SK-N-SH (cell line): Measurements from ENCODE around the gene SENP1. TPM values are rescaled to one million over a fixed set of nuclear protein-coding genes. Genes with fewer than 3 reads are reported as not detected.

Source experiments
- CTCF ChIA-PET: fragments of 300-600, 350-600 bp; formaldehyde crosslinking; extraction: SDS; loops from one replicate; lab custom pipeline; 2021; lab: Yijun Ruan, JAX
- POLR2A ChIA-PET: fragments of 350-600 bp; sonication (Branson Sonifier 250); formaldehyde crosslinking; extraction: SDS; loops from one replicate; lab custom pipeline; 2020; ENCODE audit warnings: antibody characterized with exemption, inconsistent platforms; lab: Yijun Ruan, JAX
- DNase-seq: peaks from one replicate; pipeline ENCODE4 v3.0.0; 2012
- H2AFZ ChIP-seq: fragments of 200-600 bp; sonication (generic); 2 replicates; pipeline ENCODE4 v1.8.1; 2016; ENCODE audit warnings: antibody characterized with exemption, mild to moderate bottlenecking, low read depth
- H3F3A ChIP-seq: fragments of 200-600 bp; sonication (generic); replicated peaks from 2 replicates; pipeline ENCODE3; 2016; ENCODE audit warnings: antibody characterized with exemption, mild to moderate bottlenecking; ENCODE audit not compliant: insufficient read depth
- H3K27ac ChIP-seq, 2 experiments: fragments of 200-500 bp in 1 of 2; fragments of 200-600 bp in 1 of 2; sonication (Bioruptor generic) in 1 of 2; sonication (generic), shearing (Covaris generic) in 1 of 2; 2 replicates each; pipeline versions ENCODE4 v1.5.1 to v1.6.1; 2014 to 2016; ENCODE audit warnings: low read depth in 2 of 2, inconsistent platforms in 1 of 2, low read length in 1 of 2, mild to moderate bottlenecking in 1 of 2, mixed read lengths in 1 of 2
- H3K27me3 ChIP-seq: fragments of 200-600 bp; sonication (generic), shearing (Covaris generic); 2 replicates; pipeline ENCODE4 v1.6.1; 2016; ENCODE audit warnings: mixed run types; ENCODE audit not compliant: insufficient read depth
- H3K36me3 ChIP-seq, 2 experiments: fragments of 200-500 bp in 1 of 2; fragments of 200-600 bp in 1 of 2; sonication (Bioruptor generic) in 1 of 2; sonication (generic) in 1 of 2; replicated peaks in 1 of 2; 2 replicates each; pipeline versions ENCODE3 to v1.5.1; 2014 to 2016; ENCODE audit warnings: low read length in 1 of 2, mild to moderate bottlenecking in 1 of 2; ENCODE audit not compliant: insufficient read depth in 2 of 2, control insufficient read depth in 1 of 2
- H3K4me1 ChIP-seq, 2 experiments: fragments of 200-500 bp in 1 of 2; fragments of 200-600 bp in 1 of 2; sonication (Bioruptor generic) in 1 of 2; sonication (generic), shearing (Covaris generic) in 1 of 2; 2 replicates each; pipeline versions ENCODE4 v1.5.1 to v1.6.1; 2014 to 2016; ENCODE audit warnings: low read depth in 1 of 2, low read length in 1 of 2, mixed run types in 1 of 2; ENCODE audit not compliant: insufficient read depth in 2 of 2, control insufficient read depth in 1 of 2
- H3K4me2 ChIP-seq: fragments of 200-600 bp; sonication (generic), shearing (Covaris generic); 2 replicates; pipeline ENCODE4 v1.6.1; 2017; ENCODE audit warnings: mixed run types
- H3K4me3 ChIP-seq, 2 experiments: fragments of 200-500 bp in 1 of 2; fragments of 200-600 bp in 1 of 2; sonication (Bioruptor generic) in 1 of 2; sonication (generic), shearing (Covaris generic) in 1 of 2; 2 replicates each; pipeline versions ENCODE4 v1.5.1 to v1.8.1; 2014 to 2016; ENCODE audit warnings: low read depth in 2 of 2, inconsistent platforms in 1 of 2, low read length in 1 of 2, mild to moderate bottlenecking in 1 of 2, mixed read lengths in 1 of 2, moderate library complexity in 1 of 2
- H3K79me2 ChIP-seq: fragments of 200-600 bp; sonication (generic); 2 replicates; pipeline ENCODE4 v1.8.1; 2017; ENCODE audit warnings: mild to moderate bottlenecking; ENCODE audit not compliant: insufficient read depth
- H3K9ac ChIP-seq: fragments of 200-600 bp; sonication (generic); 2 replicates; pipeline ENCODE4 v1.6.1; 2017; ENCODE audit warnings: mixed run types
- H3K9me2 ChIP-seq: fragments of 200-600 bp; sonication (generic); 2 replicates; pipeline ENCODE4 v1.6.1; 2017; ENCODE audit warnings: mixed run types
- H3K9me3 ChIP-seq: fragments of 200-600 bp; sonication (generic); 2 replicates; pipeline ENCODE4 v1.6.1; 2017; ENCODE audit warnings: mixed run types, mild to moderate bottlenecking, moderate library complexity
- H4K20me1 ChIP-seq: fragments of 200-600 bp; sonication (generic); 2 replicates; pipeline ENCODE4 v1.6.1; 2017; ENCODE audit warnings: mild to moderate bottlenecking, mixed run types; ENCODE audit not compliant: insufficient read depth
- CHD2 ChIP-seq: fragments of 150-350 bp; IDR thresholded peaks from 2 replicates; pipeline ENCODE4 v1.6.1; 2018; ENCODE audit warnings: low read length; ENCODE audit not compliant: partially characterized antibody
- FOSL2 ChIP-seq: IDR thresholded peaks from 2 replicates; pipeline ENCODE4 v1.4.0; 2012; ENCODE audit warnings: low read depth, mild to moderate bottlenecking, moderate library complexity, borderline replicate concordance
- FOXJ3 ChIP-seq: sonication (generic); formaldehyde crosslinking; IDR thresholded peaks from 2 replicates; pipeline ENCODE4 v1.5.1; 2020; ENCODE audit warnings: mild to moderate bottlenecking, missing genetic modification reagents
- GABPA ChIP-seq: IDR thresholded peaks from 2 replicates; pipeline ENCODE4 v1.4.0; 2012; ENCODE audit warnings: low read depth, mild to moderate bottlenecking
- MXI1 ChIP-seq: IDR thresholded peaks from 2 replicates; pipeline ENCODE4 v1.6.1; 2012; ENCODE audit warnings: mild to moderate bottlenecking, low read depth, low read length, improper control_type of control experiment
- NFIC ChIP-seq: IDR thresholded peaks from 2 replicates; pipeline ENCODE4 v1.4.0; 2012; ENCODE audit warnings: borderline replicate concordance
- NRF1 ChIP-seq: IDR thresholded peaks from 2 replicates; pipeline ENCODE4 v1.6.1; 2012; ENCODE audit warnings: low read depth, mild to moderate bottlenecking, low read length
- RCOR1 ChIP-seq: fragments of 150-350 bp; IDR thresholded peaks from 2 replicates; pipeline ENCODE4 v1.6.1; 2017; ENCODE audit warnings: antibody characterized with exemption, low read length
- RFX5 ChIP-seq: IDR thresholded peaks from 2 replicates; pipeline ENCODE4 v1.6.1; 2012; ENCODE audit warnings: mild to moderate bottlenecking, improper control_type of control experiment, low read length
- SIN3A ChIP-seq: IDR thresholded peaks from 2 replicates; pipeline ENCODE4 v1.6.1; 2012; ENCODE audit warnings: low read depth, mild to moderate bottlenecking, low read length, moderate library complexity, borderline replicate concordance
- TAF1 ChIP-seq: IDR thresholded peaks from 2 replicates; pipeline ENCODE4 v1.6.1; 2012; ENCODE audit warnings: low read depth, mild to moderate bottlenecking, low read length, moderate library complexity, borderline replicate concordance
- TEAD4 ChIP-seq: IDR thresholded peaks from 2 replicates; pipeline ENCODE4 v1.4.0; 2012; ENCODE audit warnings: mild to moderate bottlenecking, borderline replicate concordance; ENCODE audit not compliant: insufficient read depth
- USF1 ChIP-seq: IDR thresholded peaks from 2 replicates; pipeline ENCODE4 v1.4.0; 2012; ENCODE audit warnings: low read depth, borderline replicate concordance
- ZBTB33 ChIP-seq: IDR thresholded peaks from 2 replicates; pipeline ENCODE4 v1.4.0; 2012; ENCODE audit warnings: low read depth, borderline replicate concordance
- WGBS: methylation state at CpG from one replicate; pipeline ENCODE4 v1.1.6; 2017; ENCODE audit warnings: low lambda C conversion rate; 5-methylcytosine and 5-hydroxymethylcytosine counted together
- polyA plus RNA-seq, 3 experiments: library from polyadenylated mRNA; depleted of rRNA; stranded (reverse); fragments of >200 nt; gene quantifications; 2 replicates each; pipeline ENCODE4 v1.2.3, GENCODE V29; 2012

SENP1 gene
- polyA plus RNA-seq, 1 of the 3 experiments (the other 2 are of a cell fraction): 5.6 TPM

GRCh38 chr12:48017496-48017895 is 88.4 kb downstream of the SENP1 start:
- Histone ChIP-seq H3K79me2 (no peaks in the 10 kb centered on the region), H3F3A (no peaks in the 10 kb centered on the region), H3K4me2 (no peak overlapping the region), H3K9me2 (no peaks in the 10 kb centered on the region), H3K9me3 (no peaks in the 10 kb centered on the region), H3K4me1 (no peaks in the 10 kb centered on the region), H4K20me1 (no peaks in the 10 kb centered on the region), H3K27ac (no peak overlapping the region), H3K36me3 (no peaks in the 10 kb centered on the region), H3K27me3 (peaks cover 41% of the 10 kb centered on the region), H3K4me3 (no peak overlapping the region), H3K9ac (no peak overlapping the region), H2AFZ (no peak overlapping the region)
- POLR2A ChIA-PET: no interaction called here
- 37% methylated on average over 3 of the region's 5 CpGs for WGBS
- CTCF ChIA-PET: interaction anchor here (1.2 kb wide), 1 partner anchor 54 kb away, joined by 3 read pairs; the partner anchor contains the start of gene TMEM106C
- no peak for DNase-seq
- no peak for TF ChIP-seq SIN3A
- TF ChIP-seq NRF1: no peak
- no peak for TF ChIP-seq NFIC
- no peak for TF ChIP-seq RCOR1
- TF ChIP-seq FOXJ3 (CRISPR knock-in tag): no peak
- TF ChIP-seq TAF1: no peak
- TF ChIP-seq CHD2: no peak
- no peak for TF ChIP-seq MXI1
- TF ChIP-seq FOSL2: no peak
- no peak for TF ChIP-seq GABPA
- TF ChIP-seq ZBTB33: no peak
- TF ChIP-seq USF1: no peak
- TF ChIP-seq TEAD4: no peak

GRCh38 chr12:48016373-48017020 is 89.4 kb downstream of the SENP1 start:
- DNase-seq: no peak
- Histone ChIP-seq H3K4me3 (no peak overlapping the region), H3K9ac (no peak overlapping the region), H3F3A (no peaks in the 10 kb centered on the region), H3K9me2 (no peaks in the 10 kb centered on the region), H4K20me1 (no peaks in the 10 kb centered on the region), H3K27me3 (peaks cover 42% of the 10 kb centered on the region), H3K79me2 (no peaks in the 10 kb centered on the region), H2AFZ (no peak overlapping the region), H3K4me1 (no peaks in the 10 kb centered on the region), H3K36me3 (no peaks in the 10 kb centered on the region)
- ChIA-PET CTCF (interaction anchor here (1.4 kb wide), 1 partner anchor 53 kb away, joined by 3 read pairs; the partner anchor contains the start of gene TMEM106C), POLR2A (interaction anchor here (0.7 kb wide), 1 partner anchor 62 kb away, joined by 3 read pairs; no protein-coding TSS in a partner anchor)
- TF ChIP-seq SIN3A (no peak), RFX5 (no peak), NRF1 (no peak)
- TF ChIP-seq, all 33 proteins: peak for 0
- H3K4me2 ChIP-seq: no peak overlapping the region
- WGBS: 46% methylated on average over 8 of the region's 8 CpGs
- H3K9me3 ChIP-seq: no peaks in the 10 kb centered on the region
- no peak overlapping the region for H3K27ac ChIP-seq
